H1 (cell line): ENCODE results near the gene NEO1. TPM values are rescaled to one million over a fixed set of nuclear protein-coding genes. Genes with fewer than 3 reads are reported as not detected.

Experiments used
- CTCF ChIA-PET: fragments of 300-600 bp; sonication (Branson Sonifier 250); formaldehyde crosslinking; loops from one replicate; lab custom pipeline; 2021; ENCODE audit not compliant: partially characterized antibody; lab: Charles Lee
- POLR2A ChIA-PET: fragments of 300-600 bp; sonication (Branson Sonifier 250); formaldehyde crosslinking; loops from one replicate; lab custom pipeline; 2021; ENCODE audit warnings: inconsistent platforms; ENCODE audit not compliant: partially characterized antibody; lab: Charles Lee
- DNase-seq, 2 experiments: peaks; one replicate each; pipeline versions ENCODE4 v3.0.0 to v3.0.0-alpha.2; 2010 to 2022; ENCODE audit warnings: low spot score in 2 of 2, low read depth in 1 of 2, mixed read lengths in 1 of 2
- FAIRE-seq: peaks from 2 replicates; lab custom pipeline; 2011; peaks lifted over from hg19 to GRCh38; lab: Jason Lieb, UNC
- H2AFZ ChIP-seq: 2 replicates; pipeline ENCODE4 v1.8.1; 2012; ENCODE audit warnings: low read length, inconsistent platforms
- H2AK5ac ChIP-seq: 2 replicates; pipeline ENCODE4 v1.6.1; 2013; ENCODE audit warnings: low read depth, low read length
- H2BK120ac ChIP-seq: replicated peaks from 2 replicates; pipeline ENCODE3; 2013; ENCODE audit warnings: low read depth, low read length, inconsistent platforms
- H2BK12ac ChIP-seq: 2 replicates; pipeline ENCODE4 v1.6.1; 2013; ENCODE audit warnings: low read depth, low read length
- H2BK15ac ChIP-seq: 2 replicates; pipeline ENCODE4 v1.6.1; 2013; ENCODE audit warnings: low read length
- H2BK20ac ChIP-seq: 2 replicates; pipeline ENCODE4 v1.6.1; 2013; ENCODE audit warnings: low read length
- H2BK5ac ChIP-seq: 2 replicates; pipeline ENCODE4 v1.6.1; 2013; ENCODE audit warnings: low read depth, low read length
- H3K14ac ChIP-seq: 2 replicates; pipeline ENCODE4 v1.6.1; 2013; ENCODE audit warnings: inconsistent platforms; ENCODE audit not compliant: insufficient read length
- H3K18ac ChIP-seq: 2 replicates; pipeline ENCODE4 v1.6.1; 2013; ENCODE audit warnings: low read length; ENCODE audit errors: extremely low read depth
- H3K23ac ChIP-seq: 2 replicates; pipeline ENCODE4 v1.6.1; 2013; ENCODE audit warnings: inconsistent platforms; ENCODE audit not compliant: insufficient read length
- H3K23me2 ChIP-seq: 2 replicates; pipeline ENCODE4 v1.6.1; 2013; ENCODE audit warnings: low read depth, low read length
- H3K27ac ChIP-seq: 2 replicates; pipeline ENCODE4 v1.6.1; 2011; ENCODE audit warnings: low read depth, low read length, inconsistent platforms
- H3K27me3 ChIP-seq, 4 experiments: replicated peaks in 1 of 4; 1 replicate in 1 of 4; 2 replicates in 3 of 4; pipeline versions ENCODE4 v1.6.1 to v1.8.1; 2011 to 2013; ENCODE audit warnings: low read length in 3 of 4, mild to moderate bottlenecking in 3 of 4, inconsistent platforms in 2 of 4, mixed read lengths in 2 of 4, moderate library complexity in 1 of 4; ENCODE audit not compliant: control insufficient read depth in 3 of 4, insufficient read depth in 3 of 4; ENCODE audit errors: extremely low read depth in 1 of 4
- H3K36me3 ChIP-seq, 4 experiments: 2 replicates each; pipeline versions ENCODE4 v1.6.1 to v1.8.1; 2011 to 2013; ENCODE audit warnings: mild to moderate bottlenecking in 4 of 4, low read length in 3 of 4, moderate library complexity in 2 of 4, control low read depth in 1 of 4, inconsistent platforms in 1 of 4; ENCODE audit not compliant: insufficient read depth in 4 of 4, control insufficient read depth in 2 of 4
- H3K4ac ChIP-seq: replicated peaks from 2 replicates; pipeline ENCODE3; 2013; ENCODE audit warnings: low read length, low read depth, mixed read lengths, inconsistent platforms; ENCODE audit not compliant: insufficient read length
- H3K4me1 ChIP-seq, 4 experiments: replicated peaks in 1 of 4; 1 replicate in 1 of 4; 2 replicates in 3 of 4; pipeline versions ENCODE4 v1.6.1 to v1.8.1; 2011 to 2013; ENCODE audit warnings: low read length in 3 of 4, inconsistent platforms in 2 of 4, mixed read lengths in 1 of 4; ENCODE audit not compliant: insufficient read depth in 4 of 4, control insufficient read depth in 3 of 4
- H3K4me2 ChIP-seq, 2 experiments: 2 replicates each; pipeline versions ENCODE4 v1.6.1 to v1.8.1; 2011 to 2013; ENCODE audit warnings: low read depth in 2 of 2, low read length in 2 of 2, control low read depth in 1 of 2, inconsistent platforms in 1 of 2, mild to moderate bottlenecking in 1 of 2; ENCODE audit not compliant: insufficient read depth in 1 of 2
- H3K4me3 ChIP-seq, 4 experiments: fragments of 200-600, 300-600 bp in 1 of 4; sonication (generic), shearing (Covaris generic), sonication (Bioruptor Twin) in 1 of 4; 2 replicates each; pipeline versions ENCODE4 v1.5.1 to v1.8.1; 2011 to 2016; ENCODE audit warnings: low read length in 4 of 4, low read depth in 3 of 4, control low read depth in 2 of 4, inconsistent platforms in 2 of 4, mild to moderate bottlenecking in 2 of 4, mixed read lengths in 1 of 4, moderate library complexity in 1 of 4; ENCODE audit not compliant: insufficient read depth in 2 of 4; ENCODE audit errors: extremely low read depth in 1 of 4
- H3K56ac ChIP-seq: replicated peaks from 2 replicates; pipeline ENCODE3; 2013; ENCODE audit warnings: low read depth, mild to moderate bottlenecking, mixed read lengths, low read length, inconsistent platforms; ENCODE audit not compliant: insufficient read length
- H3K79me1 ChIP-seq: 2 replicates; pipeline ENCODE4 v1.6.1; 2013; ENCODE audit warnings: low read depth, low read length, control low read depth
- H3K79me2 ChIP-seq, 2 experiments: 2 replicates each; pipeline versions ENCODE4 v1.6.1 to v1.8.1; 2012 to 2013; ENCODE audit warnings: low read length in 2 of 2, mild to moderate bottlenecking in 2 of 2, inconsistent platforms in 1 of 2; ENCODE audit not compliant: insufficient read depth in 2 of 2, control insufficient read depth in 1 of 2
- H3K9ac ChIP-seq, 4 experiments: replicated peaks in 1 of 4; 1 replicate in 1 of 4; 2 replicates in 3 of 4; pipeline versions ENCODE4 v1.6.1 to v1.8.1; 2011 to 2013; ENCODE audit warnings: low read depth in 3 of 4, low read length in 3 of 4, control low read depth in 2 of 4, mild to moderate bottlenecking in 2 of 4, moderate library complexity in 2 of 4, inconsistent platforms in 1 of 4; ENCODE audit errors: extremely low read depth in 1 of 4
- H3K9me3 ChIP-seq, 2 experiments: 2 replicates each; pipeline versions ENCODE4 v1.6.1 to v1.8.1; 2012 to 2013; ENCODE audit warnings: mild to moderate bottlenecking in 2 of 2, moderate library complexity in 2 of 2, control low read depth in 1 of 2, inconsistent platforms in 1 of 2, low read depth in 1 of 2, low read length in 1 of 2, mixed read lengths in 1 of 2; ENCODE audit not compliant: insufficient read depth in 2 of 2
- H4K20me1 ChIP-seq, 2 experiments: replicated peaks in 1 of 2; 2 replicates each; pipeline versions ENCODE3 to v1.8.1; 2011 to 2013; ENCODE audit warnings: inconsistent platforms in 2 of 2, low read length in 2 of 2, mild to moderate bottlenecking in 1 of 2; ENCODE audit not compliant: insufficient read depth in 2 of 2, control insufficient read depth in 1 of 2
- H4K5ac ChIP-seq: 2 replicates; pipeline ENCODE4 v1.6.1; 2013; ENCODE audit warnings: low read length, low read depth, mixed read lengths, inconsistent platforms; ENCODE audit not compliant: insufficient read length
- H4K8ac ChIP-seq: 2 replicates; pipeline ENCODE4 v1.8.0; 2013; ENCODE audit warnings: mild to moderate bottlenecking, moderate library complexity, low read length, inconsistent platforms; ENCODE audit not compliant: insufficient read depth; ENCODE audit errors: extremely low read depth
- H4K91ac ChIP-seq: replicated peaks from 2 replicates; pipeline ENCODE3; 2013; ENCODE audit warnings: low read length, mixed read lengths, inconsistent platforms; ENCODE audit not compliant: insufficient read length
- BRCA1 ChIP-seq: IDR thresholded peaks from 2 replicates; pipeline ENCODE4 v1.6.1; 2012; ENCODE audit warnings: low read depth, low read length, improper control_type of control experiment
- CHD2 ChIP-seq: IDR thresholded peaks from 2 replicates; pipeline ENCODE4 v1.6.1; 2012; ENCODE audit warnings: low read length, improper control_type of control experiment
- CTCF ChIP-seq, 3 experiments: IDR thresholded peaks; 1 replicate in 2 of 3; 2 replicates in 1 of 3; pipeline versions ENCODE4 v1.5.1 to v1.6.1; 2011; ENCODE audit warnings: low read length in 3 of 3, mild to moderate bottlenecking in 3 of 3, inconsistent platforms in 2 of 3, low read depth in 1 of 3, moderate library complexity in 1 of 3; ENCODE audit not compliant: insufficient read depth in 1 of 3; ENCODE audit errors: control extremely low read depth in 1 of 3
- E2F6 ChIP-seq: IDR thresholded peaks from 2 replicates; pipeline ENCODE4 v1.6.1; 2012; ENCODE audit warnings: inconsistent platforms
- EP300 ChIP-seq, 2 experiments: IDR thresholded peaks; 1 replicate in 1 of 2; 2 replicates in 1 of 2; pipeline ENCODE4 v1.6.1; 2011 to 2012; ENCODE audit warnings: low read depth in 2 of 2, low read length in 2 of 2, mild to moderate bottlenecking in 2 of 2, borderline replicate concordance in 1 of 2, inconsistent platforms in 1 of 2, moderate library complexity in 1 of 2
- GTF2F1 ChIP-seq: IDR thresholded peaks from 2 replicates; pipeline ENCODE4 v1.6.1; 2012; ENCODE audit warnings: low read depth, low read length, improper control_type of control experiment, borderline replicate concordance
- RAD21 ChIP-seq, 2 experiments: IDR thresholded peaks in 1 of 2; conservative IDR thresholded peaks in 1 of 2; 2 replicates each; pipeline ENCODE4 v1.6.1; 2011; ENCODE audit warnings: low read depth in 2 of 2, low read length in 2 of 2, improper control_type of control experiment in 1 of 2, inconsistent platforms in 1 of 2, mild to moderate bottlenecking in 1 of 2, moderate library complexity in 1 of 2
- SIN3A ChIP-seq, 2 experiments: IDR thresholded peaks in 1 of 2; conservative IDR thresholded peaks in 1 of 2; 2 replicates each; pipeline ENCODE4 v1.6.1; 2011 to 2012; ENCODE audit warnings: low read length in 2 of 2, improper control_type of control experiment in 1 of 2, low read depth in 1 of 2, mild to moderate bottlenecking in 1 of 2
- TAF7 ChIP-seq: optimal IDR thresholded peaks from 2 replicates; pipeline ENCODE3; 2011; ENCODE audit warnings: low read depth, mild to moderate bottlenecking, inconsistent platforms, low read length, moderate library complexity, borderline replicate concordance
- WGBS, 2 experiments: shearing (Covaris generic) in 1 of 2; methylation state at CpG; one replicate each; pipeline versions ENCODE4 v1.1.6 to v1.1.7; 2013 to 2015; ENCODE audit warnings: low lambda C conversion rate in 2 of 2, mixed read lengths in 2 of 2, inconsistent platforms in 1 of 2, low coverage in 1 of 2, missing lambda C conversion rate in 1 of 2; ENCODE audit not compliant: insufficient replicate concordance in 2 of 2, insufficient coverage in 1 of 2, insufficient read length in 1 of 2; ENCODE audit errors: extremely low coverage in 1 of 2, missing lambda C conversion rate in 1 of 2; 5-methylcytosine and 5-hydroxymethylcytosine counted together
- polyA plus RNA-seq, 7 experiments: library from polyadenylated mRNA; depleted of rRNA in 3 of 7; stranded (reverse) in 5 of 7; unstranded in 2 of 7; fragments of >200 nt in 5 of 7; fragments of 200-250 nt in 2 of 7; gene quantifications; 1 replicate in 5 of 7; 2 replicates in 1 of 7; 4 replicates in 1 of 7; pipeline versions ENCODE4 v1.2.1 to v1.2.3, GENCODE V29; 2011 to 2013; ENCODE audit warnings: missing spikeins in 2 of 7, mixed read lengths in 2 of 7
- total RNA-seq: library from RNA; stranded (reverse); fragmentation: NEBNext Ultra II Directional; extraction: Animal tissue kit (Norgen Biotek cat#: 25700); gene quantifications from 2 replicates; pipeline ENCODE4 v1.2.1, GENCODE V29; 2021

Gene NEO1
- total and polyA plus RNA-seq, 2 of the 8 experiments (the other 6 are each of a cell fraction or from before 2014, with no cell fraction given), result 36.0 to 51.0 TPM

- 86% methylated on average over 2 of the region's 2 CpGs; no CpG with 5 or more reads in 1 of the 2 experiments for WGBS, 2 experiments
- no peaks in the 10 kb centered on the region for H3K4me1 ChIP-seq
- no peaks in the 10 kb centered on the region for H4K20me1 ChIP-seq
Observed at GRCh38 chr15:73005446-73005845, 46.8 kb upstream of the NEO1 start.

More at GRCh38 chr15:73005446-73005845, 46.8 kb upstream of the NEO1 start:
- CTCF ChIA-PET, result interaction anchor here (0.6 to 1.4 kb wide), 5 partner anchors 10 to 273 kb away, joined by 3 to 5 read pairs (median 4); no protein-coding TSS in a partner anchor
- Histone ChIP-seq H3K27ac (no peak overlapping the region), H3K79me1 (no peaks in the 10 kb centered on the region), H2BK12ac (no peak overlapping the region), H2BK15ac (no peak overlapping the region), H2BK5ac (no peak overlapping the region), H3K56ac (no peak overlapping the region), H2BK20ac (no peak overlapping the region), H4K5ac (no peak overlapping the region), H3K23ac (no peak overlapping the region), H3K9ac (no peak overlapping the region), H3K9me3 (no peaks in the 10 kb centered on the region), H3K27me3 (no peaks in the 10 kb centered on the region), H4K8ac (no peak overlapping the region), H3K18ac (no peak overlapping the region), H3K4me2 (no peak overlapping the region), H2AK5ac (no peak overlapping the region), H4K91ac (no peak overlapping the region), H3K79me2 (no peaks in the 10 kb centered on the region), H2AFZ (0 out of 2 replicates have a peak overlapping the region, but pooled peaks have one; percentile 3), H3K4me3 (no peak overlapping the region), H3K4ac (no peak overlapping the region), H2BK120ac (no peak overlapping the region), H3K36me3 (no peaks in the 10 kb centered on the region), H3K14ac (no peak overlapping the region), H3K23me2 (no peaks in the 10 kb centered on the region)
- no peak for FAIRE-seq
- no peak for TF ChIP-seq BRCA1
- no peak for TF ChIP-seq CHD2
- no peak for TF ChIP-seq CTCF (IDR thresholded peaks at IDR 0.05; ENCODE audit: control extremely low read depth in 1 of 3, insufficient read depth in 1 of 3, low read depth in 1 of 3, low read length in 3 of 3)
- TF ChIP-seq GTF2F1, result no peak
- peak in 1 of 2 experiments; percentile 15; a peak in 1 of 4 replicates for TF ChIP-seq RAD21 (IDR thresholded peaks at IDR 0.05 in 1 of 2, conservative IDR thresholded peaks at IDR 0.05 in 1 of 2; ENCODE audit: low read depth in 2 of 2, low read length in 2 of 2)
- TF ChIP-seq EP300 (IDR thresholded peaks at IDR 0.05; ENCODE audit: borderline replicate concordance in 1 of 2, low read depth in 2 of 2, low read length in 2 of 2), result no peak
- TF ChIP-seq E2F6, result no peak
- TF ChIP-seq SIN3A (conservative IDR thresholded peaks at IDR 0.05 in 1 of 2, IDR thresholded peaks at IDR 0.05 in 1 of 2; ENCODE audit: low read depth in 1 of 2, low read length in 2 of 2), result no peak
- TF ChIP-seq TAF7, result no peak
- no peak for DNase-seq
- POLR2A ChIA-PET, result interaction anchor here (1.1 kb wide), 1 partner anchor 8 kb away, joined by 3 read pairs; no protein-coding TSS in a partner anchor
